Measurements from ENCODE around the gene FBXO42.

FBXO42 gene

DNA sequence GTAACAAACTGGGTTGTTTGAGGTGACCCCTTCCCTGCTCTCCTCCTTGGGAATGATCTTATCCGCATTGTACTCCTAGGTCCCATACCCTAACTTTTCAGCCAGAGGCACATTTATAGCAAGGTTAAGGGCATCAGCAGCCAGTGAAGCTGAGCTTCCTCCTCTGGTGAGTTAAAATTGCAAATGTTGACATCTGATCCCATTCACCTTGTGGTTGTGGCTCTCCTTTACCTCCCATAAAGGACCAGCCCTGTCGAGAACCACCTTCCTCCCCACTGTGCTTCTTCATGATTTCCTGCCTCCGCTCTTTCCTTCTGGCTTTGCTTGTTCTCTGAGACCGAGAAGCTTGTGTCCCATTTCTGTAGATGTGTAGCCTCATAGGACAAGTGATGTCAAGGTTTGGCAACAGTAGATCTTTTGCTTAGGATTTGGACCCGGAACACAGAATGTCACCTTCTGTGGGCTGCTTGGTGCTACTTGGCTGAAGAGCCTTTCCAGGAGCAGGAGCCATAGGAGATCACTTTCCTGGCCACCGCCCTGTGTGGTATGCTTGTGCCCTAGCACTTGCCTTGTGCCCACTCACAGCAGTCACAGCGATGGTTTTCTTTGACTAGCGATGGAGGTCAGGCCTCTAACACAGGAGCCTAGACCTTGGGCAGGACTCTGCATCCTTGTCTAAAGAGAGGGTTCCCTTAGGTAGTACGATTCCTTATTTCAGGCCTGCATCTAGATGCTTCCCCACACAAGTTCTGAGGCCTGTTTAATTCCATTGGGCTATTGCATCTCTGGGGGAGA is 33.6 kb upstream of the FBXO42 start:
- no peaks in the 10 kb centered on the region for H3K9me3 ChIP-seq
- H3K4me3 ChIP-seq (ENCODE audit: low read depth, low read length), result no peak overlapping the region
- DNase-seq, result no peak

DNA sequence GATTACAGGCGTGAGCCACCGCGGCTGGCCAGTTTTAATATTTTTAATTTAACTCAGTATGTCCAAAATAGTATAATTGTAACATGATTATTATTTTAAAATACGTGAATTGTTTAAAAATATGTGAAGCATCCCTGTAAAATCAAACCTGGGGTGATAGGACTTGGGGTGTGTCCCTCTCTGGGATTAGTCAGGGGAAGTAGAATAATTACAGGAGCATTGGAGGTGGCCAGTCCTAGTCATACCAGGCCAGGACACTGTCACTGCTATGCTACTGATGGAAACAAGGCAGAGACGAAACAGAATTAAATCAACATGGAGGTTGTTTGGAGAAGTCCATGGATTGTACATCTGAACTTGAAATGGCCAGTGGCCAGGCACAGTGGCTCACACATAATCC is 31.6 kb upstream of the FBXO42 start:
- H3K4me3 ChIP-seq (ENCODE audit: low read depth, low read length), result no peak overlapping the region
- DNase-seq, result no peak
- no peaks in the 10 kb centered on the region for H3K4me1 ChIP-seq
- no peaks in the 10 kb centered on the region for H3K36me3 ChIP-seq
- no peaks in the 10 kb centered on the region for H3K27me3 ChIP-seq
- TF ChIP-seq, protein P1, sequence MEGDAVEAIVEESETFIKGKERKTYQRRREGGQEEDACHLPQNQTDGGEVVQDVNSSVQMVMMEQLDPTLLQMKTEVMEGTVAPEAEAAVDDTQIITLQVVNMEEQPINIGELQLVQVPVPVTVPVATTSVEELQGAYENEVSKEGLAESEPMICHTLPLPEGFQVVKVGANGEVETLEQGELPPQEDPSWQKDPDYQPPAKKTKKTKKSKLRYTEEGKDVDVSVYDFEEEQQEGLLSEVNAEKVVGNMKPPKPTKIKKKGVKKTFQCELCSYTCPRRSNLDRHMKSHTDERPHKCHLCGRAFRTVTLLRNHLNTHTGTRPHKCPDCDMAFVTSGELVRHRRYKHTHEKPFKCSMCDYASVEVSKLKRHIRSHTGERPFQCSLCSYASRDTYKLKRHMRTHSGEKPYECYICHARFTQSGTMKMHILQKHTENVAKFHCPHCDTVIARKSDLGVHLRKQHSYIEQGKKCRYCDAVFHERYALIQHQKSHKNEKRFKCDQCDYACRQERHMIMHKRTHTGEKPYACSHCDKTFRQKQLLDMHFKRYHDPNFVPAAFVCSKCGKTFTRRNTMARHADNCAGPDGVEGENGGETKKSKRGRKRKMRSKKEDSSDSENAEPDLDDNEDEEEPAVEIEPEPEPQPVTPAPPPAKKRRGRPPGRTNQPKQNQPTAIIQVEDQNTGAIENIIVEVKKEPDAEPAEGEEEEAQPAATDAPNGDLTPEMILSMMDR (IDR thresholded peaks at IDR 0.05; ENCODE audit: low read depth, low read length), result no peak
- H3K9me3 ChIP-seq, result no peaks in the 10 kb centered on the region

More for the DNA sequence above, 33.6 kb upstream of the FBXO42 start:
- Histone ChIP-seq H3K36me3 (no peaks in the 10 kb centered on the region), H3K27me3 (no peaks in the 10 kb centered on the region), H3K4me1 (no peaks in the 10 kb centered on the region)
- TF ChIP-seq, protein P1 (IDR thresholded peaks at IDR 0.05; ENCODE audit: low read depth, low read length), result no peak

DNA sequence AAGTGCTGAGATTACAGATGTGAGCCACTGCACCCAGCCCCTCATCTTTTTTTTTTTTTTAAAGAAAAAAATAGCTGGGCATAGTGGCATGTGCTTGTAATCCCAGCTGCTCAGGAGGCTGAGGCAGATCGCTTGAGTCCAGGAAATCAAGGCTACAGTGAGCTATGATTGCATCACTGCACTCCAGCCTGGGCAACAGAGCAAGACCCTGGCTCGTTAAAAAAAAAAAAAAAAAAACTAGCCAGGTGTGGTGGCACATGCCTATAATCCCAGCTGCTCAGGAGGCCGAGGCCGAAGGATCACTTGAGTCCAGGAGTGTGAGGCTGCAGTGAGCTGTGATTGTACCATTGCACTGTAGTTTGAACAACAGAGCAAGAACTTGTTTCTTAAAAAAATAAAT is 28.6 kb upstream of the FBXO42 start:
- DNase-seq, result no peak
- Histone ChIP-seq H3K27me3 (no peaks in the 10 kb centered on the region), H3K4me3 (ENCODE audit: low read depth, low read length) (no peak overlapping the region), H3K36me3 (no peaks in the 10 kb centered on the region), H3K9me3 (no peaks in the 10 kb centered on the region), H3K4me1 (no peaks in the 10 kb centered on the region)
- TF ChIP-seq, protein P1 (IDR thresholded peaks at IDR 0.05; ENCODE audit: low read depth, low read length), result no peak

DNA sequence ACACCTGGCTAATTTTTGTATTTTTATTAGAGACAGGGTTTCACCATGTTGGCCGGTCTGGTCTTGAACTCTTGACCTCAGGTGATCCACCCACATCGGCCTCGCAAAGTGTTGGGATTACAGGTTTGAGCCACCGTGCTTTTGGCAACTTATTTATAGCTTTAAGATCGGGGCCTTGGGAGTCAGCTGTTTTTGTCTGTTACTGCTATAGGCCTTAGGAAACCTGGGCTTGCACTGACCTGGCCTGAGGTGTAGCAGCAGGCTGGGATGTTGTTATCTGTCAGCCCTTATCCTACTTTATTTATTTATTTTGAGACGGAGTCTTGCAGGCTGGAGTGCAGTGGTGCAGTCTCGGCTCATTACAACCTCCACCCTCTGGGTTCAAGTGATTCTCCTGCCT is 26.2 kb upstream of the FBXO42 start:
- TF ChIP-seq, protein P1 (IDR thresholded peaks at IDR 0.05; ENCODE audit: low read depth, low read length), result no peak
- Histone ChIP-seq H3K9me3 (no peaks in the 10 kb centered on the region), H3K4me1 (no peaks in the 10 kb centered on the region), H3K27me3 (no peaks in the 10 kb centered on the region), H3K36me3 (no peaks in the 10 kb centered on the region), H3K4me3 (ENCODE audit: low read depth, low read length) (no peak overlapping the region)
- DNase-seq, result no peak

DNA sequence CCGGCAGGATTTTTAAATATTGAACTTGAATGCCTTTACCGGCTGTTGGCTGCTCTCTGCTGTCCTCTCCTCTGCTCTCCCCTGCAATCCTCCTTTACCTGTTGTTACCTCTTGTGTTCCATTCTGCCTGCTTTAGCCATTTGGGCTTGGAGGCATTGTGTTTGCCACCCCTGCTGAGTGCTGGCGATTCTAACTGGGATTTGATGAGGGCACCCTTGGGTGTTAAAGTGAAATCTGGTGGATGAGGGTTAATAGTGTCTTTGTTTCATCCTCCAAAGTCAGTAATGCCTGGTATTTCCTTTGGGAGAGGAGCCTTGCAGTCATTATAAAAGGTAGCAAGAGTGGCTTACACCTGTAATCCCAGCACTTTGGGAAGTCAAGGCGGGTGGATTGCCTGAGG is 24.7 kb upstream of the FBXO42 start:
- no peak overlapping the region for H3K4me3 ChIP-seq (ENCODE audit: low read depth, low read length)
- no peak for DNase-seq
- H3K27me3 ChIP-seq, result no peaks in the 10 kb centered on the region
- H3K36me3 ChIP-seq, result 0 out of 2 replicates have a peak, but pooled peaks cover 3% of the 10 kb centered on the region
- TF ChIP-seq, protein P1 (IDR thresholded peaks at IDR 0.05; ENCODE audit: low read depth, low read length), result no peak
- no peaks in the 10 kb centered on the region for H3K9me3 ChIP-seq
- no peaks in the 10 kb centered on the region for H3K4me1 ChIP-seq

Data from BE2C (cell line).